Measurements from ENCODE around the gene C2. TPM values are rescaled to one million over a fixed set of nuclear protein-coding genes. Genes with fewer than 3 reads are reported as not detected.

Gene C2
- total RNA-seq, 4 donors from 2014 or later: 2.5 to 6.2 (median 4.4) TPM

- H3K4me1 ChIP-seq: peaks cover 0 to 19% of the 10 kb centered on the region in 2 donors
- no peak for TF ChIP-seq CTCF (IDR thresholded peaks at IDR 0.05)
- TF ChIP-seq POLR2A (IDR thresholded peaks at IDR 0.05): peak in 1 of 2 donors; percentile 14
- WGBS, 2 donors: 33 to 50% methylated on average over 11 of the region's 11 CpGs
- no peaks in the 10 kb centered on the region for H3K9me3 ChIP-seq
- DNase-seq: peak; percentile 70 to 81
- no peaks in the 10 kb centered on the region for H3K36me3 ChIP-seq
- peak within 1 kb of the TSS in 1 of 3 donors; percentile 12 for H3K4me3 ChIP-seq (replicated peaks in 1 of 3)
- H3K27ac ChIP-seq: peak within 1 kb of the TSS; percentile 74 to 87 (median 75)
- intact Hi-C loops (cut with DNase I): no loop called here
- no peaks in the 10 kb centered on the region for H3K27me3 ChIP-seq
Observed at GRCh38 chr6:31945507-31946369, 18.2 kb downstream of the C2 start, which contains the start of gene CFB. CFB (plus strand) TSS chr6:31946095; CDS start chr6:31946222, 127 bp downstream.

GRCh38 chr6:31946370-31946885 is 18.9 kb downstream of the C2 start:
- no peak for DNase-seq
- intact Hi-C loops (cut with DNase I): no loop called here
- Histone ChIP-seq H3K4me3 (replicated peaks in 1 of 3) (peak overlapping the region in 1 of 3 donors; percentile 12), H3K4me1 (peaks cover 0 to 19% of the 10 kb centered on the region in 2 donors), H3K27me3 (no peaks in the 10 kb centered on the region), H3K27ac (peak overlapping the region in 2 of 3 donors; percentile 74 to 87), H3K36me3 (peaks cover 2 to 4% of the 10 kb centered on the region in 2 donors), H3K9me3 (no peaks in the 10 kb centered on the region)
- TF ChIP-seq CTCF (IDR thresholded peaks at IDR 0.05) (no peak), POLR2A (IDR thresholded peaks at IDR 0.05) (no peak)
- WGBS, 2 donors: 71 to 79% methylated on average over 11 of the region's 11 CpGs

- H3K4me1 ChIP-seq: peaks cover 0 to 19% of the 10 kb centered on the region in 2 donors
- no peak for TF ChIP-seq POLR2A (IDR thresholded peaks at IDR 0.05)
- no peak for TF ChIP-seq CTCF (IDR thresholded peaks at IDR 0.05)
Observed at GRCh38 chr6:31947070-31947675, 19.7 kb downstream of the C2 start.

GRCh38 chr6:31947864-31948263 is 20.3 kb downstream of the C2 start:
- DNase-seq: no peak
- no peaks in the 10 kb centered on the region for H3K9me3 ChIP-seq
- no peak overlapping the region for H3K27ac ChIP-seq
- no peaks in the 10 kb centered on the region for H3K27me3 ChIP-seq
- 81 to 95% methylated on average over 4 of the region's 4 CpGs for WGBS, 2 donors
- H3K36me3 ChIP-seq: peaks cover 11 to 15% of the 10 kb centered on the region in 2 donors
- no peak overlapping the region for H3K4me3 ChIP-seq (replicated peaks in 1 of 3)
- intact Hi-C loops (cut with DNase I): no loop called here
- peaks cover 0 to 19% of the 10 kb centered on the region in 2 donors for H3K4me1 ChIP-seq
- no peak for TF ChIP-seq POLR2A (IDR thresholded peaks at IDR 0.05)
- no peak for TF ChIP-seq CTCF (IDR thresholded peaks at IDR 0.05)

More at GRCh38 chr6:31947070-31947675, 19.7 kb downstream of the C2 start:
- Histone ChIP-seq H3K9me3 (no peaks in the 10 kb centered on the region), H3K27me3 (no peaks in the 10 kb centered on the region), H3K4me3 (replicated peaks in 1 of 3) (no peak overlapping the region), H3K36me3 (peaks cover 9 to 11% of the 10 kb centered on the region in 2 donors), H3K27ac (no peak overlapping the region)
- WGBS, 2 donors: 73 to 84% methylated on average over 9 to 24 of the region's 24 CpGs
- no peak for DNase-seq
- intact Hi-C loops (cut with DNase I): no loop called here
